ENCODE results near the gene CHRNA1.

- TF ChIP-seq CTCF (IDR thresholded peaks at IDR 0.05) (no peak), POLR2A (IDR thresholded peaks at IDR 0.05) (no peak)
Measured at GRCh38 chr2:174789001-174789400, 24.7 kb upstream of the CHRNA1 start.
